Measurements from ENCODE around the gene GTPBP3. TPM values are rescaled to one million over a fixed set of nuclear protein-coding genes. Genes with fewer than 3 reads are reported as not detected.
"Not testable (repeated sequence)": the region's sequence is repeated elsewhere in the genome, so short reads cannot be mapped to it uniquely, and the experiment has no call there.

The GTPBP3 gene
- total RNA-seq, 3 donors from 2014 or later (not counting 1 experiment from before 2014, with no cell fraction given): 21.6 to 33.0 (median 27.7) TPM

GRCh38 chr19:17293605-17294004 lies 43.7 kb upstream of the GTPBP3 start:
- peaks cover 11% of the 10 kb centered on the region for H3K4me1 ChIP-seq (ENCODE audit: control insufficient read depth, insufficient read depth, low read length)
- WGBS (ENCODE audit: insufficient coverage): 94% methylated on average over 13 of the region's 14 CpGs
- Mint-ChIP-seq H3K4me1 (peaks cover 0 to 10% of the 10 kb centered on the region in 2 donors), H3K27ac (no peak overlapping the region), H3K27me3 (ENCODE audit: low read depth in 2 of 2) (no peaks in the 10 kb centered on the region), H3K4me3 (no peak overlapping the region), H3K9me3 (no peaks in the 10 kb centered on the region), H3K36me3 (no peaks in the 10 kb centered on the region)
- no peak overlapping the region for H3K27ac ChIP-seq (ENCODE audit: low read length)
- H3K27me3 ChIP-seq (ENCODE audit: control insufficient read depth, insufficient read depth, low read length): no peaks in the 10 kb centered on the region
- TF ChIP-seq, protein P1, sequence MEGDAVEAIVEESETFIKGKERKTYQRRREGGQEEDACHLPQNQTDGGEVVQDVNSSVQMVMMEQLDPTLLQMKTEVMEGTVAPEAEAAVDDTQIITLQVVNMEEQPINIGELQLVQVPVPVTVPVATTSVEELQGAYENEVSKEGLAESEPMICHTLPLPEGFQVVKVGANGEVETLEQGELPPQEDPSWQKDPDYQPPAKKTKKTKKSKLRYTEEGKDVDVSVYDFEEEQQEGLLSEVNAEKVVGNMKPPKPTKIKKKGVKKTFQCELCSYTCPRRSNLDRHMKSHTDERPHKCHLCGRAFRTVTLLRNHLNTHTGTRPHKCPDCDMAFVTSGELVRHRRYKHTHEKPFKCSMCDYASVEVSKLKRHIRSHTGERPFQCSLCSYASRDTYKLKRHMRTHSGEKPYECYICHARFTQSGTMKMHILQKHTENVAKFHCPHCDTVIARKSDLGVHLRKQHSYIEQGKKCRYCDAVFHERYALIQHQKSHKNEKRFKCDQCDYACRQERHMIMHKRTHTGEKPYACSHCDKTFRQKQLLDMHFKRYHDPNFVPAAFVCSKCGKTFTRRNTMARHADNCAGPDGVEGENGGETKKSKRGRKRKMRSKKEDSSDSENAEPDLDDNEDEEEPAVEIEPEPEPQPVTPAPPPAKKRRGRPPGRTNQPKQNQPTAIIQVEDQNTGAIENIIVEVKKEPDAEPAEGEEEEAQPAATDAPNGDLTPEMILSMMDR (IDR thresholded peaks at IDR 0.05): no peak
- DNase-seq (no peak), ATAC-seq (no peak)
- intact Hi-C loops (cut with micrococcal nuclease): loop anchor here (2.0 to 5.0 kb wide), 2 partner anchors 44 to 97 kb away; partner anchors contain the start of gene GTPBP3
- H3K4me3 ChIP-seq (ENCODE audit: low read length): no peak overlapping the region
- peaks cover 3% of the 10 kb centered on the region for H3K9me3 ChIP-seq (ENCODE audit: control insufficient read depth, insufficient read depth, low read length)
- no peaks in the 10 kb centered on the region for H3K36me3 ChIP-seq (ENCODE audit: control insufficient read depth, insufficient read depth, low read length)

GRCh38 chr19:17294051-17294891 lies 43.1 kb upstream of the GTPBP3 start:
- no peak overlapping the region for H3K4me3 ChIP-seq (ENCODE audit: low read length)
- WGBS (ENCODE audit: insufficient coverage): 92% methylated on average over 48 of the region's 48 CpGs
- H3K9me3 Mint-ChIP-seq: no peaks in the 10 kb centered on the region
- H3K36me3 Mint-ChIP-seq: no peaks in the 10 kb centered on the region
- H3K27me3 Mint-ChIP-seq (ENCODE audit: low read depth in 2 of 2): no peaks in the 10 kb centered on the region
- TF ChIP-seq, protein P1 (IDR thresholded peaks at IDR 0.05): no peak
- H3K27ac ChIP-seq (ENCODE audit: low read length): no peak overlapping the region
- no peaks in the 10 kb centered on the region for H3K36me3 ChIP-seq (ENCODE audit: control insufficient read depth, insufficient read depth, low read length)
- H3K4me3 Mint-ChIP-seq: no peak overlapping the region
- H3K4me1 Mint-ChIP-seq: peaks cover 0 to 10% of the 10 kb centered on the region in 2 donors
- H3K27me3 ChIP-seq (ENCODE audit: control insufficient read depth, insufficient read depth, low read length): no peaks in the 10 kb centered on the region
- H3K27ac Mint-ChIP-seq: no peak overlapping the region
- ATAC-seq (no peak), DNase-seq (peak in 1 of 2 donors; percentile 63)
- peaks cover 11% of the 10 kb centered on the region for H3K4me1 ChIP-seq (ENCODE audit: control insufficient read depth, insufficient read depth, low read length)
- intact Hi-C loops (cut with micrococcal nuclease): loop anchor here (5.0 kb wide), 1 partner anchor 43 kb away; the partner anchor contains the start of gene GTPBP3
- peaks cover 3% of the 10 kb centered on the region for H3K9me3 ChIP-seq (ENCODE audit: control insufficient read depth, insufficient read depth, low read length)

- H3K27ac Mint-ChIP-seq; H3K27me3 Mint-ChIP-seq (ENCODE audit: low read depth in 2 of 2); H3K27ac ChIP-seq (ENCODE audit: low read length); intact Hi-C loops (cut with micrococcal nuclease); H3K27me3 ChIP-seq (ENCODE audit: control insufficient read depth, insufficient read depth, low read length); H3K36me3 ChIP-seq (ENCODE audit: control insufficient read depth, insufficient read depth, low read length); H3K9me3 ChIP-seq (ENCODE audit: control insufficient read depth, insufficient read depth, low read length); ATAC-seq; H3K4me1 Mint-ChIP-seq; H3K36me3 Mint-ChIP-seq; H3K4me3 Mint-ChIP-seq; H3K4me1 ChIP-seq (ENCODE audit: control insufficient read depth, insufficient read depth, low read length); H3K9me3 Mint-ChIP-seq; H3K4me3 ChIP-seq (ENCODE audit: low read length); DNase-seq: not testable (repeated sequence)
- WGBS (ENCODE audit: insufficient coverage): 96% methylated on average over 6 of the region's 6 CpGs
Measured at GRCh38 chr19:17295551-17295950, 41.8 kb upstream of the GTPBP3 start.

DNA sequence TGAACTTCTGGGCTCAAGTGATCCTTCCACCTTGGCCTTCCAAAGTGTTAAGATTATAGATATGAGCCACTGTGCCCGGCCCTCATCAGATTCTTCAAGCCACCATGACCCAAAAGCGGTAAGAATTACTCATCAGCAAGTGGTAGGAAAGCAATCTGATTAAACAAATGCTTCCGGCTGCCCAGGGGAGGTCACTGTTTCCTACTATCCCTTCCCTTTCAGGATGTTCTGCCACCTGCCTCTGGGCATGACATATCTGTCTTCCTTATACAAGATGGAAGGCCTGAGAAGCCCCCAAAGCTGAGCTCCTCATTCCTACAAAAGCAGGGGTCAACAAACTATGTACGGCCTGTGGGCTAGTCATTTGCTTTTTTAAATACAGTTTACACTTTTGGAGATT lies 41.1 kb upstream of the GTPBP3 start:
- intact Hi-C loops (cut with micrococcal nuclease): no loop called here
- H3K9me3 ChIP-seq (ENCODE audit: control insufficient read depth, insufficient read depth, low read length): peaks cover 3% of the 10 kb centered on the region
- WGBS (ENCODE audit: insufficient coverage): 91% methylated on average over 4 of the region's 4 CpGs
- no peaks in the 10 kb centered on the region for H3K27me3 ChIP-seq (ENCODE audit: control insufficient read depth, insufficient read depth, low read length)
- Mint-ChIP-seq H3K27ac (no peak overlapping the region), H3K9me3 (no peaks in the 10 kb centered on the region), H3K27me3 (ENCODE audit: low read depth in 2 of 2) (no peaks in the 10 kb centered on the region), H3K36me3 (no peaks in the 10 kb centered on the region), H3K4me3 (no peak overlapping the region), H3K4me1 (peaks cover 0 to 10% of the 10 kb centered on the region in 2 donors)
- ATAC-seq (no peak), DNase-seq (no peak)
- no peaks in the 10 kb centered on the region for H3K36me3 ChIP-seq (ENCODE audit: control insufficient read depth, insufficient read depth, low read length)
- TF ChIP-seq, protein P1 (IDR thresholded peaks at IDR 0.05): no peak
- peaks cover 9% of the 10 kb centered on the region for H3K4me1 ChIP-seq (ENCODE audit: control insufficient read depth, insufficient read depth, low read length)
- no peak overlapping the region for H3K27ac ChIP-seq (ENCODE audit: low read length)
- H3K4me3 ChIP-seq (ENCODE audit: low read length): no peak overlapping the region

All from natural killer cell (primary cell).